ENCODE measurements around the gene TNRC6A. TPM values are rescaled to one million over a fixed set of nuclear protein-coding genes. Genes with fewer than 3 reads are reported as not detected.
"Not testable (repeated sequence)": the region's sequence is repeated elsewhere in the genome, so short reads cannot be mapped to it uniquely, and the experiment has no call there.

TNRC6A gene
- total RNA-seq, 1 donor = 61.5 TPM

- Histone ChIP-seq H3K4me3 (ENCODE audit: low read length) (no peak overlapping the region), H3K27me3 (ENCODE audit: insufficient read depth, low read length) (no peaks in the 10 kb centered on the region), H3K9me3 (ENCODE audit: low read depth, low read length) (no peaks in the 10 kb centered on the region), H3K4me1 (ENCODE audit: insufficient read depth, low read length) (no peaks in the 10 kb centered on the region)
Observed at GRCh38 chr16:24848065-24848464, 118.6 kb downstream of the TNRC6A start.

- H3K27me3 ChIP-seq (ENCODE audit: insufficient read depth, low read length) = no peaks in the 10 kb centered on the region
- H3K4me3 ChIP-seq (ENCODE audit: low read length) = no peak overlapping the region
- H3K4me1 ChIP-seq (ENCODE audit: insufficient read depth, low read length) = no peaks in the 10 kb centered on the region
- H3K9me3 ChIP-seq (ENCODE audit: low read depth, low read length) = no peaks in the 10 kb centered on the region
Observed at GRCh38 chr16:24849641-24850040, 120.2 kb downstream of the TNRC6A start.

GRCh38 chr16:24850289-24850938 lies 121.0 kb downstream of the TNRC6A start:
- no peak overlapping the region for H3K4me3 ChIP-seq (ENCODE audit: low read length)
- no peaks in the 10 kb centered on the region for H3K4me1 ChIP-seq (ENCODE audit: insufficient read depth, low read length)
- H3K27me3 ChIP-seq (ENCODE audit: insufficient read depth, low read length) = no peaks in the 10 kb centered on the region
- no peaks in the 10 kb centered on the region for H3K9me3 ChIP-seq (ENCODE audit: low read depth, low read length)

- no peaks in the 10 kb centered on the region for H3K27me3 ChIP-seq (ENCODE audit: insufficient read depth, low read length)
- no peaks in the 10 kb centered on the region for H3K4me1 ChIP-seq (ENCODE audit: insufficient read depth, low read length)
- no peaks in the 10 kb centered on the region for H3K9me3 ChIP-seq (ENCODE audit: low read depth, low read length)
- H3K4me3 ChIP-seq (ENCODE audit: low read length) = no peak overlapping the region
Observed at GRCh38 chr16:24851700-24852099, 122.2 kb downstream of the TNRC6A start.

GRCh38 chr16:24852281-24852721 lies 122.8 kb downstream of the TNRC6A start:
- Histone ChIP-seq H3K4me1 (ENCODE audit: insufficient read depth, low read length) (no peaks in the 10 kb centered on the region), H3K27me3 (ENCODE audit: insufficient read depth, low read length) (no peaks in the 10 kb centered on the region), H3K4me3 (ENCODE audit: low read length) (no peak overlapping the region), H3K9me3 (ENCODE audit: low read depth, low read length) (no peaks in the 10 kb centered on the region)

- Histone ChIP-seq H3K4me1 (ENCODE audit: insufficient read depth, low read length) (no peaks in the 10 kb centered on the region), H3K9me3 (ENCODE audit: low read depth, low read length) (no peaks in the 10 kb centered on the region), H3K27me3 (ENCODE audit: insufficient read depth, low read length) (no peaks in the 10 kb centered on the region), H3K4me3 (ENCODE audit: low read length) (no peak overlapping the region)
Observed at GRCh38 chr16:24853169-24853824, 123.8 kb downstream of the TNRC6A start.

- no peaks in the 10 kb centered on the region for H3K4me1 ChIP-seq (ENCODE audit: insufficient read depth, low read length)
- no peaks in the 10 kb centered on the region for H3K9me3 ChIP-seq (ENCODE audit: low read depth, low read length)
- no peak overlapping the region for H3K4me3 ChIP-seq (ENCODE audit: low read length)
- H3K27me3 ChIP-seq (ENCODE audit: insufficient read depth, low read length) = no peaks in the 10 kb centered on the region
Observed at GRCh38 chr16:24853830-24854229, 124.4 kb downstream of the TNRC6A start.

- Histone ChIP-seq H3K9me3 (ENCODE audit: low read depth, low read length) (no peaks in the 10 kb centered on the region), H3K4me1 (ENCODE audit: insufficient read depth, low read length) (no peaks in the 10 kb centered on the region), H3K27me3 (ENCODE audit: insufficient read depth, low read length) (no peaks in the 10 kb centered on the region), H3K4me3 (ENCODE audit: low read length) (no peak overlapping the region)
Observed at GRCh38 chr16:24854607-24855171, 125.2 kb downstream of the TNRC6A start.

- Histone ChIP-seq H3K9me3 (ENCODE audit: low read depth, low read length) (no peaks in the 10 kb centered on the region), H3K4me3 (ENCODE audit: low read length) (no peak overlapping the region), H3K4me1 (ENCODE audit: insufficient read depth, low read length) (no peaks in the 10 kb centered on the region), H3K27me3 (ENCODE audit: insufficient read depth, low read length) (no peaks in the 10 kb centered on the region)
Observed at GRCh38 chr16:24855678-24856077, 126.2 kb downstream of the TNRC6A start.

GRCh38 chr16:24856871-24857270 lies 127.4 kb downstream of the TNRC6A start:
- H3K9me3 ChIP-seq (ENCODE audit: low read depth, low read length); H3K4me3 ChIP-seq (ENCODE audit: low read length); H3K27me3 ChIP-seq (ENCODE audit: insufficient read depth, low read length); H3K4me1 ChIP-seq (ENCODE audit: insufficient read depth, low read length): not testable (repeated sequence)

GRCh38 chr16:24858219-24859041 lies 129.0 kb downstream of the TNRC6A start:
- H3K27me3 ChIP-seq (ENCODE audit: insufficient read depth, low read length) = no peaks in the 10 kb centered on the region
- H3K4me3 ChIP-seq (ENCODE audit: low read length) = no peak overlapping the region
- H3K4me1 ChIP-seq (ENCODE audit: insufficient read depth, low read length) = no peaks in the 10 kb centered on the region
- H3K9me3 ChIP-seq (ENCODE audit: low read depth, low read length) = no peaks in the 10 kb centered on the region

- H3K9me3 ChIP-seq (ENCODE audit: low read depth, low read length) = peaks cover 11% of the 10 kb centered on the region
- no peaks in the 10 kb centered on the region for H3K27me3 ChIP-seq (ENCODE audit: insufficient read depth, low read length)
- no peaks in the 10 kb centered on the region for H3K4me1 ChIP-seq (ENCODE audit: insufficient read depth, low read length)
- no peak overlapping the region for H3K4me3 ChIP-seq (ENCODE audit: low read length)
Observed at GRCh38 chr16:24861461-24861860, 132.0 kb downstream of the TNRC6A start.

GRCh38 chr16:24863582-24864437 lies 134.4 kb downstream of the TNRC6A start:
- H3K4me3 ChIP-seq (ENCODE audit: low read length) = no peak overlapping the region
- no peaks in the 10 kb centered on the region for H3K27me3 ChIP-seq (ENCODE audit: insufficient read depth, low read length)
- H3K9me3 ChIP-seq (ENCODE audit: low read depth, low read length) = peaks cover 11% of the 10 kb centered on the region
- H3K4me1 ChIP-seq (ENCODE audit: insufficient read depth, low read length) = no peaks in the 10 kb centered on the region

- no peaks in the 10 kb centered on the region for H3K27me3 ChIP-seq (ENCODE audit: insufficient read depth, low read length)
- H3K9me3 ChIP-seq (ENCODE audit: low read depth, low read length) = peaks cover 6% of the 10 kb centered on the region
- H3K4me3 ChIP-seq (ENCODE audit: low read length) = no peak overlapping the region
- H3K4me1 ChIP-seq (ENCODE audit: insufficient read depth, low read length) = no peaks in the 10 kb centered on the region
Observed at GRCh38 chr16:24869033-24869432, 139.6 kb downstream of the TNRC6A start.
